BJ (cell line): Measurements from ENCODE around the gene HADHB. TPM values are rescaled to one million over a fixed set of nuclear protein-coding genes. Genes with fewer than 3 reads are reported as not detected.

Source experiments
- CTCF ChIA-PET: fragments of 350-600 bp; formaldehyde crosslinking; extraction: SDS; loops from one replicate; lab custom pipeline; 2021; ENCODE audit warnings: antibody characterized with exemption, inconsistent platforms; lab: Yijun Ruan, JAX
- POLR2A ChIA-PET: fragments of 300-600 bp; sonication (Branson Sonifier 250); formaldehyde crosslinking; extraction: SDS; loops from one replicate; lab custom pipeline; 2021; ENCODE audit warnings: antibody characterized with exemption; lab: Charles Lee
- DNase-seq: peaks from one replicate; pipeline ENCODE4 v3.0.0-alpha.2; 2011; ENCODE audit warnings: low read depth
- H3K27me3 ChIP-seq: 2 replicates; pipeline ENCODE4 v1.6.0; 2011; ENCODE audit warnings: low read length; ENCODE audit not compliant: control insufficient read depth, insufficient read depth
- H3K36me3 ChIP-seq: 2 replicates; pipeline ENCODE4 v1.5.1; 2011; ENCODE audit warnings: low read length; ENCODE audit not compliant: control insufficient read depth, insufficient read depth
- H3K4me3 ChIP-seq: 2 replicates; pipeline ENCODE4 v1.5.1; 2011; ENCODE audit warnings: low read depth, mild to moderate bottlenecking, control low read depth, low read length
- polyA plus RNA-seq: library from polyadenylated mRNA; depleted of rRNA; stranded (reverse); fragments of >200 nt; gene quantifications from 2 replicates; pipeline ENCODE4 v1.2.3, GENCODE V29; 2011
- TF ChIP-seq, protein P1 (sequence below): IDR thresholded peaks from 2 replicates; pipeline ENCODE4 v1.5.1; 2011; ENCODE audit warnings: low read depth, mild to moderate bottlenecking, control low read depth, inconsistent platforms, low read length, moderate library complexity; ENCODE audit not compliant: insufficient read depth

The HADHB gene
- polyA plus RNA-seq, 1 experiment, result 99.4 TPM

- Histone ChIP-seq H3K27me3 (no peaks in the 10 kb centered on the region), H3K4me3 (no peak overlapping the region), H3K36me3 (peaks cover 3% of the 10 kb centered on the region; the same call in 1 of the 2 replicates)
- CTCF ChIA-PET, result interaction anchor here (1.4 to 2.2 kb wide), 2 partner anchors 10 to 11 kb away, joined by 4 to 8 read pairs; no protein-coding TSS in a partner anchor
- no peak for DNase-seq
- TF ChIP-seq, protein P1, sequence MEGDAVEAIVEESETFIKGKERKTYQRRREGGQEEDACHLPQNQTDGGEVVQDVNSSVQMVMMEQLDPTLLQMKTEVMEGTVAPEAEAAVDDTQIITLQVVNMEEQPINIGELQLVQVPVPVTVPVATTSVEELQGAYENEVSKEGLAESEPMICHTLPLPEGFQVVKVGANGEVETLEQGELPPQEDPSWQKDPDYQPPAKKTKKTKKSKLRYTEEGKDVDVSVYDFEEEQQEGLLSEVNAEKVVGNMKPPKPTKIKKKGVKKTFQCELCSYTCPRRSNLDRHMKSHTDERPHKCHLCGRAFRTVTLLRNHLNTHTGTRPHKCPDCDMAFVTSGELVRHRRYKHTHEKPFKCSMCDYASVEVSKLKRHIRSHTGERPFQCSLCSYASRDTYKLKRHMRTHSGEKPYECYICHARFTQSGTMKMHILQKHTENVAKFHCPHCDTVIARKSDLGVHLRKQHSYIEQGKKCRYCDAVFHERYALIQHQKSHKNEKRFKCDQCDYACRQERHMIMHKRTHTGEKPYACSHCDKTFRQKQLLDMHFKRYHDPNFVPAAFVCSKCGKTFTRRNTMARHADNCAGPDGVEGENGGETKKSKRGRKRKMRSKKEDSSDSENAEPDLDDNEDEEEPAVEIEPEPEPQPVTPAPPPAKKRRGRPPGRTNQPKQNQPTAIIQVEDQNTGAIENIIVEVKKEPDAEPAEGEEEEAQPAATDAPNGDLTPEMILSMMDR, result no peak
- POLR2A ChIA-PET, result no interaction called here
Observed at GRCh38 chr2:26216587-26216986, 28.2 kb upstream of the HADHB start.

GRCh38 chr2:26217720-26218119 is 27.0 kb upstream of the HADHB start:
- H3K36me3 ChIP-seq, result peaks cover 5% of the 10 kb centered on the region

GRCh38 chr2:26223018-26223417 is 21.7 kb upstream of the HADHB start:
- TF ChIP-seq, protein P1, result no peak
- peaks cover 7% of the 10 kb centered on the region for H3K36me3 ChIP-seq
- POLR2A ChIA-PET, result no interaction called here

More at GRCh38 chr2:26217720-26218119, 27.0 kb upstream of the HADHB start:
- TF ChIP-seq, protein P1, result no peak
- Histone ChIP-seq H3K27me3 (no peaks in the 10 kb centered on the region), H3K4me3 (no peak overlapping the region)
- no peak for DNase-seq
- POLR2A ChIA-PET, result no interaction called here
- CTCF ChIA-PET, result no interaction called here

DNA sequence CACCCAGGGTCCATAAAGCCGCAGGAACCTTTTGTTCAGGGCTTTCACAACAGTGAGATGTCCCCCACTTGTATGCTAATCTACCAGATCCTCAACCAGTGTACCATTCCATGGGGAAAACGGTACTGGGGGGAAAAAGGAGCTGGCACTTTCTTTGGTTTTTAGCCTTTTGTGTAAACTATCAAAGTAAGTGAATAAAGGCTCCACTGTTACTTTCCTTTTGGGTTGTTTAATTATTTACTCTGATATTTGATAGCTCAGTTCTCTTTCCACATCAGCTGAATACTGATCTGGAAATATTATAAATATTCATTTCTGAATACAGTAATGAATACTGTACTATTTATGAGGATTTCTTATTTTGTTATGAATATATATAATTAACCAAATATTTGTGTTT is 20.6 kb upstream of the HADHB start:
- no peak overlapping the region for H3K4me3 ChIP-seq

More at GRCh38 chr2:26223018-26223417, 21.7 kb upstream of the HADHB start:
- H3K4me3 ChIP-seq, result no peak overlapping the region
- CTCF ChIA-PET, result no interaction called here
- no peak for DNase-seq
- H3K27me3 ChIP-seq, result no peaks in the 10 kb centered on the region

GRCh38 chr2:26229595-26229994 is 15.1 kb upstream of the HADHB start:
- Histone ChIP-seq H3K27me3 (no peaks in the 10 kb centered on the region), H3K4me3 (no peak overlapping the region), H3K36me3 (peaks cover 12% of the 10 kb centered on the region)
- no peak for DNase-seq
- TF ChIP-seq, protein P1, result no peak
- ChIA-PET CTCF (interaction anchor here (1.0 kb wide), 1 partner anchor 18 kb away, joined by 3 read pairs; no protein-coding TSS in a partner anchor), POLR2A (no interaction called here)

More for the DNA sequence above, 20.6 kb upstream of the HADHB start:
- Histone ChIP-seq H3K27me3 (no peaks in the 10 kb centered on the region), H3K36me3 (peaks cover 9% of the 10 kb centered on the region)
- DNase-seq, result no peak
- CTCF ChIA-PET, result no interaction called here
- POLR2A ChIA-PET, result no interaction called here
- TF ChIP-seq, protein P1, result no peak
